HG02885 (cell line): Measurements from ENCODE around the gene ABI3BP.

ENCODE experiments used
- ATAC-seq: cut with Tn5 transposase; IDR thresholded peaks from one replicate; pipeline ENCODE4 v1.9.1; 2021; ENCODE audit warnings: mild to moderate bottlenecking; ENCODE audit not compliant: unreplicated experiment, poor library complexity

The ABI3BP gene

DNA sequence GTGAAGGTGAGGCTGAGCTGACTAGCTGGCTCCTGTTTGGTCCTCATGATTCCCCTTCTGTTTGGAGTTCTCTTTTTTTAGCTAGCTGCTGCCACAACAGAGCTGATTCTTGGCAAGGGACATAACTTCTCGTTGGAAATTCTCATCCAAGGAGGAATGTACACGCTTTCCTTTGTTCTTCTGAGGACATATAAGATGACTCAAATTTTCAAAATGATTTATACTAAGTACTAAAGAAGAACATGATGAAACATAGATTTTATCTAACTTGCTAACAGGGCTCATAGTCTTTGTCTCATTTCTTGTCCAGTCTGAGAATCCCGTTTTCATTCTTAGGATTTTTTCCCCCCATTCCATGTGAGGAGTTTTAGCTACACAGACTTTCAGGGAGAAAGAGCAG is 286.9 kb downstream of the ABI3BP start:
- ATAC-seq = no peak

DNA sequence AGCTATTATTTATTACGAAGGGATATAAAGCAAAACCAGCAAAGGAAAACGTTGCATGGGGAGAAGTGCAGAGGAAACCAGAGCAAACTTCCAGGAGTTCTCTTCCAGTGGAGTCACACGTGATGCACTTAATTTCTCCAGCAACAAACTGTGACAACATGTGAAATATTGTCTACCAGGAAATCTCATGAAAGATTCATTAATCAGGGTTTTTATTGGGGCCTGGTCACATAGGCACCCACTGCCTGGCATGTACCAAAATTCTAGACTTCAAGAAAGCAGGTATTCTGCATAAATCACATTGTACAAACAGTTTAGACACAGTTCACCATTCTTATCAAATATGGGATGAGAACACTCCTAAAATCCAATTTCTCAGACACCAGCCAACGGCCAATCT is 289.4 kb downstream of the ABI3BP start:
- no peak for ATAC-seq

DNA sequence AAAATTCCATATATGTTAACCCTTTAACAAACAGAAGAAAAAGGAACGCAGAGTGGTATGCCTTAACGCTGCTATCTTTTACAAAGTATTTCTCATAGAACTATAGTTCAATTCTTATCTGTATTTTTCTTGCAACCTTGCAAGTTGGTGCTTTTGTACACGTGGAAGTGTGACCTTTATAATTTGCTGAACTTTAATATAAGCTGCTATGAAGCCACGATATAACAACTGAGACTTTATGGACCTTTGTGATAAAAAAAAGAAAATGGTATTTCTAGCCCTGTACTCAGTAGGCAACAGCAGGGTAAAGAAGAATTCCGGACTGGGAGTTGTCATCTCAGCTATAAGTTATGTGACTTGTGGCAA is 290.3 kb downstream of the ABI3BP start:
- ATAC-seq = no peak

DNA sequence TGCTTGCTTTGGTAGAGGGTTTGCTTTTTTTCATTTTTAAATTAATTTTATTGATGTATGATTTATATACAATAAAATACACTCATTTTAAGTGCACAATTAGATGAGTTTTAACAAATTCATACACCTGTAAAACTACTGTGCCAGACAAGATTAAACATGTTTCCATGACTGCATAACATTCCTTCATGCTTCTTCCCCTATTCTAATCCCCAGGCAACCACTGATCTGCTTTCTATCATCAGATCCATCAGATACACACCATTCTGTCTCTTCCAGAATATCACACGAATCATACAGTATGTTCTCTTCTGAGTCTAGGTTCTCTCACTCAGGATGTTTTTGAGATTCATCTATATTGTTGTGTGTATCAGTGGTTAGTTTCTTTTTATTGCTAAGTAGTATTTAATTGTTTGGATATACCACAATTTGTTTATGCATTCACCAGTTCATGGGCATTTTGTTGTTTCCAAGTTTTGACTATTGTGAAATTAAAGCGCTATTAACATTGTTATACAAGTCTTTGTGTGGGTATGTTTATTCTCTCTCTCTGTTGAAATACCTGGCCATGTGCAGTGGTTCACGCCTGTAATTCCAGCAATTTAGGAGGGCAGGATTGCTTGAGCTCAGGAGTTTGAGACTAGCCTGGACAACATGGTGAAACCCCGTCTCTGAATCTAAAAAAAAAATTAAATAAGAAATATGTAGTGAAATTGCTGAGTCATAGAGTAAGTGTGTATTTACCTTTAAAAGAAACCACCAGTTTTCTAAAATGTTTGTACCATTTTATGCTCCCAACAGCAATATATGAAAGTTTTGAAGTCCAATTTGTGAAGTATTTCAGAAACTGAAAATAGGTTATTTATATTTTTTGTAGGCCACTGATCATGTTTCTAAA is 290.9 kb downstream of the ABI3BP start:
- no peak for ATAC-seq

DNA sequence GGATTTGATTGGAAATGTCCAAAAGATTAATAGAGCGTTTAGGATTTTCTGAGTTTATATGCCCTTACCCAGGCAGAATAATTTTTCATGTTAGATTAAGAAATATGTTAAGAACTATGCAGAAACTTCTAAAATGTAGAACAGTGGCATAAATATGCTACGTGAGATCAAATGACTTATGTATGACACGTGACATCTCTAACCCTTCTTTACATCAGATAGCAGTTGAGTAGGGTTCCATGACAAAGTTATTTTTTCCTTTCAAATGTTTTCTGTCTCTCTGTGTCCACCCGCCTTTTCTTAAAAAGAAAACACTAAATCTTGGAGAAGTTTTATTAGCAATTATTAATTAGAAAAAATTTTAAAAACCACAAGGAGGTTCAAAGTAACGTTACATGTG is 292.5 kb downstream of the ABI3BP start:
- no peak for ATAC-seq
